HG02852 (cell line): Measurements from ENCODE around the gene MIF4GD.

ENCODE experiments used
- ATAC-seq: cut with Tn5 transposase; IDR thresholded peaks from one replicate; pipeline ENCODE4 v1.9.1; 2021; ENCODE audit warnings: mild to moderate bottlenecking, moderate library complexity; ENCODE audit not compliant: unreplicated experiment

MIF4GD gene

DNA sequence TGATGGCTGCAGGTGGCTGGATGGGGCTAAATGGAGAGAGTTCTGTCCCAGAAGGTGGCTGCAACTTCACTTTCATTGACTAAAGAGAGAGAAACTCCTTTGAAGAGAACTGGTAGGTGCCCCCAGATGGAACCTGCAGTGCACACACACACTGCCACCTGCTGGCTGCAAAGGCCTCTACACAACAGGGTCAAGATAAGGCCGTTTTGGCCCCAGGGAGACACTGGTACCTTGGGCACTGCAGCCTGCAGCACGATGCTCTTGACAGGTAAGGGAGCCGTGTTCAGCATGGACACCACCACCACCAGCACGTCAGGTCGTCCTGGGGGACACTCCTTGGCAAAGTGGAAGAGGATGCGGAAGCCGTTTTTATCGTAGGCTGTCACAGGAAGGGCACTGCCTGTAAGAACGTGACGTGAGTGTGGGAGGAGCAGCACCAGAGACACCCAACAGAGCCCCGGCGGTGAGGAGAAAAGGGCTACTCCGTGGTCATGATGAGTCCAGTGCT lies 32.3 kb downstream of the MIF4GD start:
- ATAC-seq, result no peak

DNA sequence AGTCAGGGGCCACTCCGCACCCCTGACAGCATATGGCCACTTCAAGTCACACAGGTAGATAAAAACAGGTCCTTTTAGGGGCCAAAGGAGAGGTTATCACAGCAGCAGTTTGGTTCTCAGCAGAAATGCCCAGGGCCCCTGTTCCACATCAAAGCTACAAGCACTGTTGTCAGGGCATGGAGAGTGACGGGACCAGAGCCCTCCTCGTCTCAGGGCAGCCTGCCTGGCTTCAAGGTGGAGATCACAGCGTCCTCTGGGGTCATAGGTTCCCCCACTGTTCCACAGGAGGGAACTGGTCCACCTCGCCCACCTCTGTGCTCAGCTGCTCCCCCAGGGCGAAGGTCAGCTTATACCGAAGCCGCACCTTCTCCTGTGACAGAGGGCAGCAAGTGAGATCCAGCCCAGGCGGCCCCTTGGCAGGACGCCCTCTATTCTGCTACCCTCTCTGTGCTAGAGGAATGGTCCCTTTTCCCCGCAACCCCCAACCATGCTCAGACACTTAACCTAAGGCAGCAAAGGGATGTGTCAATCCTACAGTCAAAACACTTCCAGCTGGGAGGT lies 32.9 kb downstream of the MIF4GD start:
- no peak for ATAC-seq

DNA sequence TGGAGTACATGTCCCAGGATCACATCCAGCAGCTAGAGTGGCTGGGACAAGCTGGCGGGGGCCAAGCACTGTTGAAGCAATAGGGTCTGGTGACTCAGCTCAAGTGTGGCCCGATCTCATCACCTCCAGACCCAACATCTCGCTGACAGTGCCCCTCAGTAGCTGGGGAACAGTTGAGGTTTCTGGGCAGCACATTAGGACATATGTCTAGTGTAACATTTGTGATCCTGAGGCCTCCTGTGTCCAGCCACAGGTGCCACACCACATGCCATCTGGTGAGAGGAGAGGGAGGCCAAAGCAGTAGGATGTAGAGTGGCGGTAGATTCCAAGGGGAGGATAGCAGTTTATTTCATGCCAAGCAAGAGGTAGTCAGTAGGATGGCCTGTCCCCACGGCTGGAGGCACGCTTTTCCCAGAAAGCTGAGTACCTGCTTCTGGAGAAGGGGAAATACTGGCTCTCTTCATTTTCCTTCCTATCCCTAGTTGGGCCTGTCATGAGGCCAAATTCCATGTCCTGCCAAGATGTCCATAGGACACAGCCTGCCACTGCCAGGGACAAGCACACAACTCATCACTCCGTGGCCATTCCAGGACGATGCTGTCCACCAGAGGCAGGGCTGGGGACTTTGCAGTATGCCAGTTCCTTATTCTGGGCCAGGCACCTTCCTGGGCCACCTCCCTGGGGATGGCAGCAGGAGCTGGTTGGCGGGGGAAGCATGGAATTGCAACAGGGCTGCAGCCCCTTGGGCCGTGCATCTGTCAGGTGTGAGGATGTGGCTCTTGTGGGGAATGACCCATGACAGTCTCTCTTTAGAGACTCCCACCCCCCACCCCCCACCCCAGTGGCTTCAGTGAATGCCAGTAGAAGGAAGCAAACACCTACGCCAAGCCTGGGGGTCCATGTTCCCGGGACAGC lies 33.7 kb downstream of the MIF4GD start:
- ATAC-seq, result no peak

DNA sequence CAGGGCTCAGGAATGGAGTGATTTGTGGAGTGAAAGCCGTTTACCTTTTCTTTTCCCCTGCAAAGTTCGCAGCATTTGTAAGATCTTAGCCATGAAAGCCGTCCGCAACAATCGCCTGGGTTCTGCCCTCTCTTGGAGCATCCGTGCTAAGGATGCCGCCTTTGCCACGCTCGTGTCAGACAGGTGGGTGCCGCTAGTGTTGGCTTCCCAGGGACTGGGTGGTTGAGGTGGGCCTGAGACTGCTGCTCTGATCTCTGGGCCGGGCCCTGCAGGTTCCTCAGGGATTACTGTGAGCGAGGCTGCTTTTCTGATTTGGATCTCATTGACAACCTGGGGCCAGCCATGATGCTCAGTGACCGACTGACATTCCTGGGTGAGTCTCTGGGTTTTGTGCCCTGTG lies 38.2 kb downstream of the MIF4GD start:
- ATAC-seq, result no peak

DNA sequence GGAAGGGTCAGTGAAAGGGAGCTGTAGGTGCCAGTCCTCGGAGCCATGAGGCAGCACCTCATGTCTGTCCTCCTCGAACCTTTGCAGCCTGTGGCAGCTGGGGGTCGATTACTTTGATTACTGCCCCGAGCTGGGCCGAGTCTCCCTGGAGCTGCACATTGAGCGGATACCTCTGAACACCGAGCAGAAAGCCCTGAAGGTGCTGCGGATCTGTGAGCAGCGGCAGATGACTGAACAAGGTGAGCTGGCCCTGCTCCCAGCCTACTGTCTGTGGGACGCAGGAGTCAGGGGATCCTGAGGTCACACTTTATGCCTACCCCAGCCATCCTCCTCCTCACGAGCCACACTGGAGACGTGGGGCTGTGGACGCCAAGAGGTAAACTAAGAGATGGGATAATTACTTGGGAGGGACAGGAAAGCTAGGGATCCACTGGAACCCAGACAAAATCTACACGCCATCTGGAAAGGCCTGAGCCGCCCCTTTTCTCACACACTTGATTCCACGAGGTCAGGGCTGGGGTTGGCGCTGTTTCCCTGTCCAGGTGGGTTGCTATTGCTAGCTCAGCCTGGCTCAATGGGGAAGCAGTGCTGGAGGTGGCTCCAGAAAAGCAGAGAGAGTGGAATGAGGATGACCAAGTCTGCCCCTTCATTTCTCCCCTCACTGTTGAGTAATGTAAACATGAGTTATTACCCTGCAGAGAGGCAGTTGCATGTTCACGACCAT lies 39.1 kb downstream of the MIF4GD start:
- no peak for ATAC-seq

DNA sequence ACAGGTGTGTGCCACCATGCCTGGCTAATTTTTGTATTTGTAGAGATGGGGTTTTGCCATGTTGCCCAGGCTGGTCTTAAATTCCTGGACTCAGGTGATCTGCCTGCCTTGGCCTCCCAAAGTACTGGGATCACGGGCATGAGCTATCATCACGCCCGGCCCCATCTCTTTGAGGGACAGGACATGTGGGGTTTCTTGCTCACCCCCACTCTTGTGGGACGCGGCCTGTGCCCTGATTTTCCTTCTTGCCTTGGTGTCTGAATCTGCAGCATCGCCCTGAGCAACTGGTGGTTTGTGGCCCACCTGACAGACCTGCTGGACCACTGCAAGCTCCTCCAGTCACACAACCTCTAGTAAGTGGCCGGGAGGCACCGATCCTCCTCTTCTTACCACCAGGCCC lies 40.0 kb downstream of the MIF4GD start:
- ATAC-seq, result no peak

DNA sequence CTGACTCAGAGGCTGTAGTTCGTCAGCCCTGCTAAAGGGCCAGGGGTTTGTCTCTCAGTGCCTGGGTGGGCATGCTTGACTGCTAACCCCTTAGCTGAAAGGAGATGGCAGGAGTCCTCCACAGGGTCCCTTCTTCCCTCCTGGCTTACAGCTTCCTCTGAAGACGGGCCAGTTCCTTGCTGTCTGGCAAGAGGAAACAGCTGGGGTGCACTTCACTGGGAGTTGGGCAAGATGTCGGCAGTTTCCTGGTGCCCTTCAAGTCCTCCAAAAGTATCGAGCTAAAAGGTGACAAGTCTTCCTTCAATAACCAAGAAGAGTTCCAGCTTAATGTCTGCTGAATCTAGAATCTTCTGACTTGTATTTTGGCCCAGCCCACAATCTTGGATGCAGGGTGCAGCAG lies 42.2 kb downstream of the MIF4GD start:
- ATAC-seq, result no peak

DNA sequence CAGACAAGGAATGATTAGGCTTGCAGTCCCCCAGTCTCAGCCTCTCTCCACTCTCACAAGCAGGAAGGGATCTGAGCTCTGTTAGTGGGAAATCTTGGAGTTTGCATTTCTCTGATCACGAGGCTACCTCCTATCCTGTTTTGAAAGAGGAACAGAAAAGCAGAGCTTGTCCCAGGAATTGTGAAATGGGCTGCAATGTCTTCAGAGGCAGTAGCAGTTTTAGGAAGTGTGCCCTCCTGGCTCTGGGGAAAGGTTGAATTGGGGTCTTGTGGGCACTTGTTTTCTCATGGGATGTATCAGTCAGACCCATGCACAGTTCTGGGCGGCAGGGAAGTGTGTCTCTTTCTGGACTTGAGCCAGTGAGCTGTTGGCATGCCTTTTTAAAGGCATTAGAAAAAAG lies 42.7 kb downstream of the MIF4GD start:
- ATAC-seq, result no peak

DNA sequence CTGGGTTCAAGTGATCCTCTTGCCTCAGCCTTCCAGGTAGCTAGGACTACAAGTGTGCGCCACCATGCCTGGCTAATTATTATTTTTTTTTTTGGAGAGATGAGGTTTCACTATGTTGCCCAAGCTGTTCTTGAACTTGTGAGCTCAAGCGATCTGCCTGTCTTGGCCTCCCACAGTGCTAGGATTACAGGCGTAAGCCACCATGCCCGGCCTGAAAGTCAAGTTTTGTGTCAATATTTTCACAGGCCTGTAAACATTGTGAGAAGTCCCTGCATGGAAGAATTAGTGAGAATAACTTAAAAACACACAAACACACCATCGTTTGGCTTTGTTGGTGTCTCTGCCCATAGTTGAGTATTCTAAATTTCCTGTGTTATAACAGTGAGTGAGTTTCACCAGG lies 43.3 kb downstream of the MIF4GD start:
- ATAC-seq, result no peak

DNA sequence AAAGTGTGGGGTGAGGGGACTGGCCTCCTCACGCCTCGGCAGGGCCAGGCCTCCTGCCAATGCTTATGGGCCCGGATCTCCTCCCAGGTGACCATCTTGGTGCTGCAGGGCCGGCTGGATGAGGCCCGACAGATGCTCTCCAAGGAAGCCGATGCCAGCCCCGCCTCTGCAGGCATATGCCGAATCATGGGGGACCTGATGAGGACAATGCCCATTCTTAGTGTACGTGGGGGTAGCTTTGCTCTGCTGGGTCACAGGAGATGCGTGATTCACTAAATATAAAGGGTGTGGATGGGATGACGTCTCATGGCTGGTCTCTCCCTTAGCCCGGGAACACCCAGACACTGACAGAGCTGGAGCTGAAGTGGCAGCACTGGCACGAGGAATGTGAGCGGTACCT lies 46.0 kb downstream of the MIF4GD start:
- ATAC-seq, result no peak

DNA sequence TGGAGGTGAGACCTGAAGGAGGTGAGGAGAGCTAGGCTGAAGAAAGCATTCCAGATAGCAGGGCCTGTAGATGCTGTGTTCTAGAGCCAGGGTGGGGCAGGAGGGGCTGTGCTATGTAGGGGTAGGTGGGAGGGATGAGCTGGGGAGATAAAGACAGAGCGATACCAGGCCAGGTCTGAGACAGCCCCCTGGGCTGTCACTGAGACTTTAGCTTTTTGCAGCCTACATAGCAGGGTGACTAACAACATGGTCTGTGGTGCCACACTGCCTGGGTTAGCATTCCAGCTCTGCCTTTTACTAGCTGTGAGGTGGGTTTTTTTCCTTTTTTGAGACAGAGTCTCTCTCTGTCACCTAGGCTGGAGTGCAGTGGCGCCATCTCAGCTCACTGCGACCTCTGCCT lies 51.2 kb downstream of the MIF4GD start:
- ATAC-seq, result no peak

DNA sequence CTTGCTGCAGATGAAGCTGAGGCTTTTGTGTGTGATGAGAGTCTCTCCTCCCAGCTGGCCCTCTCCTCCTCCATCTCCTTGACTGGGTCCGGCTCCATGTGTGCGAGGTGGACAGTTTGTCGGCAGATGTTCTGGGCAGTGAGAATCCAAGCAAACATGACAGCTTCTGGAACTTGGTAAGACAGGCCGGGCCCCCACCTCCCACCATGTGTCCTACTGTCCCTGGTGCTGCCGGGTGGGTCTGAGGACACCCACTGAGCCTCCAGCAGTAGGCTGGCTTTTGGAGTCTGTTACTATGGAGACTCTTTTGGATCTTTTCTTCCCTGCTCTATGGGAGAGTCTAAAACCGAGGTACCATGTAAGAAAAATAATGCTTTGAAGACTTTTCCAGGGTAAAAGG lies 52.9 kb downstream of the MIF4GD start:
- no peak for ATAC-seq
